ENCODE data around the gene TPK1. TPM values are rescaled to one million over a fixed set of nuclear protein-coding genes. Genes with fewer than 3 reads are reported as not detected.

The TPK1 gene
- total RNA-seq, 1 experiment from 2014 or later, result 3.1 TPM

DNA sequence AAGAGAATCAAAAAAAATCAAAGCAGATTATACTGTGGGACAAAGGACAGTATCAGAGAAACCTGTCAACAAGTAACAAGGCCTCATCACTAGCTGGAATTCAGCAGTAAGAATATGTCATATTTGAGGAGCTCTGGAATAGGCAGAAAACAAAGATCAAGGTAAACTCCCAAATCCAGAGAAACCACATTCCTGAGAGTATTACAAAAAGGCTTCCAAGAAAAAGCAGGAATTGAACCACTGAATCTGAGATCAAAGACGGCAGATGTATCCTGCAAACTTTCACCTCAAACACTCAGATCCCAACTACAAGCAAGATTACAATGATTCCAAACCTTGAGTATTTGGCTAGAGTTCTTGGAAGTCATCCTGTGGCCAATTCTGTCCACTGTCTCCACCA is 16.3 kb downstream of the TPK1 start:
- Histone ChIP-seq H2AK5ac (ENCODE audit: insufficient read length, low read length) (no peak overlapping the region), H3K27me3 (ENCODE audit: insufficient read depth, low read length) (no peaks in the 10 kb centered on the region), H2BK5ac (ENCODE audit: insufficient read length, low read length) (no peak overlapping the region), H3K14ac (ENCODE audit: insufficient read depth, low read length) (no peak overlapping the region), H3K4ac (ENCODE audit: low read depth, low read length) (no peak overlapping the region), H2BK20ac (ENCODE audit: low read depth, low read length, poor library complexity, severe bottlenecking) (no peak overlapping the region), H4K20me1 (ENCODE audit: control insufficient read depth, insufficient read depth, insufficient read length) (no peaks in the 10 kb centered on the region), H3K23me2 (ENCODE audit: insufficient read length, low read depth, low read length, poor library complexity, severe bottlenecking) (no peaks in the 10 kb centered on the region), H3T11ph (ENCODE audit: low read length) (no peak overlapping the region), H3K56ac (ENCODE audit: insufficient read length, low read depth, low read length) (no peak overlapping the region), H3K23ac (ENCODE audit: insufficient read length, low read depth, low read length) (no peak overlapping the region), H2BK12ac (ENCODE audit: insufficient read length, low read depth, low read length) (no peak overlapping the region), H4K5ac (ENCODE audit: insufficient read length, low read depth, low read length) (no peak overlapping the region), H3K9me3 (ENCODE audit: control insufficient read depth, low read depth, low read length) (no peaks in the 10 kb centered on the region), H2BK15ac (ENCODE audit: low read depth, low read length) (no peak overlapping the region), H3K4me2 (ENCODE audit: insufficient read depth, insufficient read length, low read length) (no peak overlapping the region), H4K8ac (replicated peaks; ENCODE audit: insufficient read length, low read depth, low read length) (no peak overlapping the region), H3K79me2 (ENCODE audit: insufficient read depth, low read length) (no peaks in the 10 kb centered on the region), H2BK120ac (ENCODE audit: low read depth, low read length, poor library complexity, severe bottlenecking) (no peak overlapping the region), H2AFZ (ENCODE audit: low read length) (no peak overlapping the region), H4K91ac (ENCODE audit: insufficient read length, low read depth, low read length) (no peak overlapping the region), H3K79me1 (ENCODE audit: insufficient read depth, low read depth, low read length, poor library complexity, severe bottlenecking) (no peaks in the 10 kb centered on the region), H3K4me1 (ENCODE audit: insufficient read depth, low read length) (no peaks in the 10 kb centered on the region), H3K27ac (ENCODE audit: insufficient read length, low read depth, low read length) (no peak overlapping the region), H3K18ac (ENCODE audit: insufficient read length, low read depth, low read length) (no peak overlapping the region), H3K9ac (ENCODE audit: extremely low read depth, insufficient read length, low read length) (no peak overlapping the region)
- Mint-ChIP-seq H3K4me3 (no peak overlapping the region), H3K27ac (no peak overlapping the region), H3K9me3 (no peaks in the 10 kb centered on the region), H3K4me1 (peaks cover 2 to 11% of the 10 kb centered on the region in 2 experiments; a peak in 3 of 4 replicates), H3K36me3 (ENCODE audit: insufficient read depth in 1 of 3, low read depth in 3 of 3) (no peaks in the 10 kb centered on the region), H3K27me3 (ENCODE audit: low read depth) (no peaks in the 10 kb centered on the region)
- DNase-seq, result no peak
- TF ChIP-seq, protein P1, sequence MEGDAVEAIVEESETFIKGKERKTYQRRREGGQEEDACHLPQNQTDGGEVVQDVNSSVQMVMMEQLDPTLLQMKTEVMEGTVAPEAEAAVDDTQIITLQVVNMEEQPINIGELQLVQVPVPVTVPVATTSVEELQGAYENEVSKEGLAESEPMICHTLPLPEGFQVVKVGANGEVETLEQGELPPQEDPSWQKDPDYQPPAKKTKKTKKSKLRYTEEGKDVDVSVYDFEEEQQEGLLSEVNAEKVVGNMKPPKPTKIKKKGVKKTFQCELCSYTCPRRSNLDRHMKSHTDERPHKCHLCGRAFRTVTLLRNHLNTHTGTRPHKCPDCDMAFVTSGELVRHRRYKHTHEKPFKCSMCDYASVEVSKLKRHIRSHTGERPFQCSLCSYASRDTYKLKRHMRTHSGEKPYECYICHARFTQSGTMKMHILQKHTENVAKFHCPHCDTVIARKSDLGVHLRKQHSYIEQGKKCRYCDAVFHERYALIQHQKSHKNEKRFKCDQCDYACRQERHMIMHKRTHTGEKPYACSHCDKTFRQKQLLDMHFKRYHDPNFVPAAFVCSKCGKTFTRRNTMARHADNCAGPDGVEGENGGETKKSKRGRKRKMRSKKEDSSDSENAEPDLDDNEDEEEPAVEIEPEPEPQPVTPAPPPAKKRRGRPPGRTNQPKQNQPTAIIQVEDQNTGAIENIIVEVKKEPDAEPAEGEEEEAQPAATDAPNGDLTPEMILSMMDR (conservative IDR thresholded peaks at IDR 0.05), result no peak
- WGBS (ENCODE audit: extremely low coverage, insufficient read length, low lambda C conversion rate), result no CpG with 5 or more reads among the region's 1 CpG

Data from H9 (cell line).